HG03159 (cell line): ENCODE measurements around the gene KLHL22.
"Not testable (repeated sequence)": the region's sequence is repeated elsewhere in the genome, so short reads cannot be mapped to it uniquely, and the experiment has no call there.

Experiments used
- ATAC-seq: cut with Tn5 transposase; IDR thresholded peaks from one replicate; pipeline ENCODE4 v1.9.1; 2021; ENCODE audit warnings: mild to moderate bottlenecking, moderate library complexity; ENCODE audit not compliant: unreplicated experiment

KLHL22 gene

DNA sequence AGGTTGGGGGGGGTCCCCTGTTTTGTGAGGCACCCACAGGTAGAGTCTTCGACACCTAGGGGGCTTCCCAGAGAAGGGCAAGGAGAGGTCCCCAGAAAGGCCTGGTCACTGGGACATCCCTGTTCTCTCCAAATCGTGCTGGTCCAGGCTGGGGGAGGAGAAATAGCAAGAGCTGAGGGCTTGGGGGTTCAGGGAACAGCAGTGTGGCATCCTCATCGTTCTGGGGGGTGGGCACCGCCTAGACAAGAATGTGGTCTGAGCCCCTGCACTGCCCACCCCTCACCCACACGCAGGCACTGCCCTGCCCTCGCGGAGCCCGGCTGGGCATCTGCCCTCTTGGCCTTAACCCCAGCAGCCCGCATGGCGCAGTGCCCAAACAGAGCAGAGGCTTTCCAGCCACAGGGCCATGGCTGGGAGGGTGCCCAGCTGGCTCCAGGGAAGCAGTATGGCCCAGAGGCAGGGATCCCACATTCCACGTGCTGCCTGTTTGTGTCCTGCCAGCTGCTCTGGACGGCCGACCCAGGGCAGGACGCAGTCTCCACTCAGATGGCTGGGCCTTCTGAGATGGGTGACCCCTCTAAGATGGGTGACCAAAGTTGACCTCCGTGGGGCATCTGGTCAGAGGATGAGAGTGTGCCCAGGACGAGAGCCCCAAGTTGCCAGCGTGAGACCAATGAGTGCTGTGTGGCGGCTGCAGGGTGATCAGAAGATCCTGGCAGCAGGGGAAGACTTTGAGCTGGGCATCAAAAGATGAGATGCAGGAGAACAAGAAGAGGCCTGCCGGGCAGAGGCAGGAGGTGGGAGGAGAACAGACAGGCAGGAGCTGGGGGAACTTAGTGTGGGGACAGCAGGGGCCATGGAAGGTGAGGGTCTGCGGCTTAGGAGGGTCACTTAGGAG is 72.3 kb downstream of the KLHL22 start:
- ATAC-seq, result no peak

DNA sequence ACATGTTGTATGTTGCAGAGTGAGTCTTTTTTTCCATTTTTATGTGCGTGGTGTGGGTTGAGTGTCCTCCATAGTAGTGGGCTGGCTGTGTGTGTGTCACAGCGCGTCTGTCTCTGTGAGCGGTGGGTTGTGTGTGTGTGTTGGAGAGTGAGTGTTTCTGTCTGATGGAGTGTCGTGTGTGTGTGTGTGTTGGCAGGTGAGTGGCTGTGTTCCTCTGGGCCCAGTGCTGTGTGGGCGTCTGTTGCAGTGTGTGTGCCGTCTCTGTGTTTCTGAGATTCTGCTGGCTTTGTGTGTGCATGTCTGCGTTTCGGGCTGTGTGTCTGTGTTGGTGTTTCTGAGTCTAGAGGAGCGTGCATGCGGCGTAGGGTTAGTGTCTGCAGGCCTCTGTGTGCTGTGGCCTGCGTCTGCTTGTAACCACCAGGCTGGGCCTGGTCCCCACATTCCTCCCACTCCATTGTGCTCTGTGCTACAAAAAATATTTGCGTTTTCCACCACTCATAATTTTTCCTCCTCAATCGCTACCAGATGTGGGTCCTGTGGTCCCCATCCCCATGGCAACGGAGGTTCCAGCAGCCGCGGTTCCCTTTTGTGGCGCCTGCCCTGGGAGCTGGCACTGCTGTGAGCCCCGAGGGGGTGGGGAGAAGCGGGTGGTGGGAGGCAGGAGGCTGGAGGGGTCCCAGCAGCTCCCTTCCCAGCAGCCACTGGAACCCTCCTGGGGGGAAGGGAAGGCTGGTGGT is 73.2 kb downstream of the KLHL22 start:
- ATAC-seq, result no peak

DNA sequence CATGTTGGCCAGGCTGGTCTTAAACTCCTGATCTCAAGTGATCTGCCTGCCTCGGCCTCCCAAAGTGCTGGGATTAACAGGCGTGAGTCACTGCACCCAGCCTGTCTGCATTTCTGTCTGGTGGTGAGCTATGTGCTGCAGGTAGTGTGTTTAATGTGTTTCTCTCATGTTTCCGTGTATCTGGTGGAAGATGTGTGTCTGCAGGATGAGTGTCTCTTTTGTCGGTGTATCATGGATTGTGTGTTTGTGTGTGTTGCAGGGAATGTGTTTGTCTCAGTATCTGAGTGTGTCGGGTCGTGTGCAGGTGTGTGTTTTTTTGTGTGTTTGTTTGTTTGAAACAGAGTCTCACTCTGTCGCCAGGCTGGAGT is 74.1 kb downstream of the KLHL22 start:
- ATAC-seq, result no peak

DNA sequence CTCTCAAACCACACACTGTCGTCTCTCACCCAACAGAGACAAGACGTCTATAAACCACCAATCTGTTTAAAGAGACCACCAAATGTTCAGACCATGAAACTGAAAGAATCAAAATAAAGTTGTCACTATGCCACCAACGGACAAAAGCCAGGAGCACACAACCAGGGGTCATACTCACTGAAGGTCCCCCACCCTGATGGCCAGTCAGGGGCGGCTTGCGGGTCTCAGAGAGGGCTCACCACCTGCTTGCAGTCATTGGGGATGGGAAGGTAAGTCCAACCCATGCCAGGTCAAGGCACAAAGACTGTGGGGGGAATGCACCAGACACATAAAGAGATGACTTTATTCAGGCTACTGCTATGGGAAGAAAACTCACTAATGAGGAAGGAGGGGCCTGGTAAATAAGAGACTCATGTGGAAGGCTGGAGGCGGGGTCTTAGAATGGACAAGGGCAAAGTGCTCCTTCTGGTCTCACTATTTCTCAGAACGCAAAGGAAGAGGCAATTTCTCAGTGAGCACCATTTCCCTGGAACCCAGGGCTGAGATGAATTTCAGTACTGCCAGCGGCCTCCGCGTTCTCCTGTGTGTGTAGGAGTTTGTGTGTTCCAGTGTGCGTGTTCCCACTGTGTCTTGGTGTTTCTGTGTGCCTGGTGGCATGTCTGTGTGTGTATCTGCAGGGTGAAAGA is 75.3 kb downstream of the KLHL22 start:
- ATAC-seq, result no peak

DNA sequence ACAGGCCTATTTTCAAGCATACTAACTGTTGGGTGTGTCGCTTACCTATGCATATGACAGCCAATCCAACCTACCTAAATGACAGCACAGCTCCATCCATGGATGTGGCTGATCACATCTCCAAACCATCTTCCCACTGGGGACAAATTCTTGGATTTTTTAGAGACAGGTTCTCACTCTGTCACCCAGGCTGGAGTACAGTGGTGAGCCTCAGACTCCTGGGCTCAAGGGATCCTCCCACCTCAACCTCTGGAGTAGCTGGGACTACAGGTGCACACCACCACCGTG is 76.0 kb downstream of the KLHL22 start:
- no peak for ATAC-seq

GRCh38 chr22:20418211-20418788 is 77.3 kb downstream of the KLHL22 start:
- ATAC-seq, result no peak

GRCh38 chr22:20415699-20416098 is 79.9 kb downstream of the KLHL22 start:
- not testable (repeated sequence) for ATAC-seq

GRCh38 chr22:20415241-20415640 is 80.4 kb downstream of the KLHL22 start:
- not testable (repeated sequence) for ATAC-seq

DNA sequence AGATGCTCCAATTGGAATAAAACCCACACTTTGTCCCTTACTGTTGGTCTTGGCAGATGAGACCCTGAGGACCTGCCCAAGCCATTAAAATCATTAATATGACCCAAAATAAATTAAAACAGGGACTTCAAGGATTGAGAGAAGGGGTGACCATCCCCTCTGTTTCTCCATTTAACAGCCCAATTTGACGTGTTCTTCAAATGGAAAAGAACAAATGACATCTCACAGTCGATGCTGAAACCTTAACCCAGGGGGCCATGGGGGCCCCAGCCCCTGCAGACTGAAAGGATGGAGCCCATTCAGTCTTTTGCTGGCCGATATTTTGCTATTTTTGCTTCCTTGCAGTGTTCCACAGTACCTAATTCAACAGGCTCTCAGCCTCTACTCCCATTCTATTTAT is 81.1 kb downstream of the KLHL22 start:
- ATAC-seq, result no peak

GRCh38 chr22:20414059-20414440 is 81.5 kb downstream of the KLHL22 start:
- no peak for ATAC-seq

DNA sequence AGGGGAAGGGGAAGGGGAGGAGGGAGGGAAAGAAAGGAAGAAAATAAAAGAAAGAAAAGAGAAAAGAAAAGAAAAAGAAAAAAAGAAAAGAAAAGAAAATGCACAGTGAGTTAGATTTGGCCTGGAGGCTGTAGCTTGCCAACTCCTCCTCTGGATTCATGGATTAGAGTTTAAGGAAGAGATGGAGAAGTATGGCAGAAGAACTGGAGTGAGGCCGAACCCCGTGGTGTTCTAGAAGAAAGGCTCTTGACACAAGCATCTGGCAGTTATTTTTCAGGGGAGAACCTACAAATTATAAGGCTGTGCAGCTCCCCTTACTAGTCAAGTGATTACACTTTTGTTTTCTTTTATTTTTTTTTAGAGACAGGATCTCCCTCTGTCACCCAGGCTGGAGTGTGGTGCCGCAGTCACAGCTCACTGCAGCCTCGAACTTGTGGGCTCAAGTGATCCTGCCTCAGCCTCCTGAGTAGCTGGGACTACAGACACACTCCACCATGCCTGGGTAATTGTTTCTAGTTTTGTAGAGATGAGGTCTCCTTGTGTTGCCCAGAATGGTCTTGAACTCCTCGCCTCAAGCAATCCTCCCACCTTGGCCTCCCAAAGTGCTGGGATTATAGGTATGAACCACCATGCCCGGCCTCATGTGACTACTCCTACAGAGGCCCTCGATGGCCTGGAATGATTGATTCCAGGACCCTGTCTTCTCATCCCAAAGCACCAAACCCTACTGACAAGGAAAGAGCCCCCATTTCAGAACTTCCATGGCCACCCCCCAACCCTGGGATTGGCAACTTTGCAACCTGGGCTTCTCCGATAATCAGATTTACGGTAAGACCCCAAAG is 82.2 kb downstream of the KLHL22 start:
- no peak for ATAC-seq

DNA sequence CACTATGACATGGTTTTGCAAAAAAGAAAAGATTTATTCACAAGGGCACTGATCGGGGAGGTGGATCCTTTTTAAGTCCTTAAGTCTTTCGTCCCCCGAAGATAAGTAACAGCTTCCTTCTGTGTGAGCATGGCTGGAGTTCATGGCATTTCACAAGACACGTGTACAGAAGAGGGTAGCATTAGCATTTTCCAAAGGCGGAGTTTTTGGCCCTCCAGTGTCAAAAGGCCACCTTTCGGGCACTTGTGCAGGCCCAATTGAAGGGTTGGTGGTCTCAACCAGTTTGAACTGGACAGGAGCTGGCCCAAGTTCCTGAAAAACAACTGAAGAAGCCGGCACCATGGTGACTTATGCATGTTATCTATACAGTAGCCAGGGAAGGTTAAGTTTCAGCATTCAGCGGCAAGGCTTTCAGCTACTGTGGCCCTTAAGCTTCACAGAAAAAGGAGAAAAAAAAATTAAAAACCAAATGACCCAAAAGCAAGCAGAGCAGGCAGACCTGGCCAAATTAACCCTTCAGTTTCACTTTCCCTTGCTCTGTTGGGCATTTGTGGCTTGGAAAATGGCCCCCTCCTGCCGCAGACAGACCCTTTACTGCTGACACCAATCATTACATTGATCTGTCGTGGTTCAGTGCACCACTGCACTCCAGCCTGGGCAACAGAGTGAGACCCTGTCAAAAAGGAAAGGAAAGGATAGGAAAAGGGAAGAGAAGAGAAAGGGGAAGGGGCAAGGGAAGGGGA is 83.0 kb downstream of the KLHL22 start:
- ATAC-seq, result no peak

DNA sequence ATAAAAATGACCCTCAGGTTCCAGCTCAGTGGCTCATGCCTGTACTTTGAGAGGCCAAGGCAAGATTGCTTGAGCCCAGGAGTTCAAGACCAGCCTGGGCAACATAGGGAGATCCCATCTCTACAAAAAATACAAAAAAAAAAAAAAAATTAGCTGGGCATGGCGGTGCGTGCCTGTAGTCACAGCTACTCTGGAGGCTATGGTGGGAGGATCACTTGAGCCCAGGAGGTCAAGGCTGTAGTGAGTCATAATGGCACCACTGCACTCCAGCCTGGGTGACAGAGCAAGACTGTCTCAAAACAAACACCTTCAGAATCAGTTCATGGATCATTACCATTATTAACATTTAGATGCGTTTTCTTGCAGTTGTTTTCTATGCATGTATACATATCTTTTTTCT is 86.2 kb downstream of the KLHL22 start:
- ATAC-seq, result not testable (repeated sequence)

DNA sequence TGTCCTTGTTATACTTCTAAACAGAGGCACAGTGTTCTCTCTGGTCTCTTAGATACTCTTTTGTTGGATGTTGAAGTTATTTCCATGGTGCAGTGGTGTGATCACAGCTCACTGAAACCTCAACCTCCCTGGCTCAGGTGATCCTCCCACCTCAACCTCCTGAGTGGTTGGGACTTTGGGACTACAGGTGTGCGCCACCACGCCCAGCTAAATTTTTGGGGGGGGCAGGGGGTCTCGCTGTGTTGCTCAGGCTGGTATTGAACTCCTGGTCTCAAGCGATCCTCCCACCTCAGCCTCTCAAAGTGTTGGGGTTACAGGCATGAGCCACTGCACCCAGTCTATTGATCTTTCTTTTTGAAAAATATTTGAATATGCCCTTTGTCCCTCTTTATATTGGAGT is 86.7 kb downstream of the KLHL22 start:
- ATAC-seq, result no peak

DNA sequence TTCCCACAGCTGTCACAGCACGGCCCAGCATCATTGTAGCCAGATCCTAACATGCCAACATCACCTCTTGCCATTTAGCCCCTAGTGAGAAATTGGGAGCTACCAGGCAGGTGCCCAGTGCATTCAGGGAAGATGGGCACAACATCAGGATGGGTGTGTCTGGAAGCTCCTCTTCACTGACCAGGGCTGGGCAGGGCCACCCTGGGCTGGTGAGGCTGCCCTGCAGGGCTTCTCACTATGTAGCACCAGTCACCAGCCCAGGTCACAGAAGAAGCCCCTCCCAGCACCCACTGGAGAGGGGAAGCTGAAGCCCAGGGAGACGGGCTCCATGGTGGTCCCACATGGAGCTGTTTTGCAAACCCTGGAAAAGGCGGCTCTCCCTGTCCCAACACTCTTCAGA is 87.8 kb downstream of the KLHL22 start:
- no peak for ATAC-seq

- ATAC-seq, result no peak
These were observed 88.7 kb downstream of the KLHL22 start for GRCh38 chr22:20406686-20407408.

- ATAC-seq, result no peak
These were observed 89.5 kb downstream of the KLHL22 start for GRCh38 chr22:20405931-20406685.

DNA sequence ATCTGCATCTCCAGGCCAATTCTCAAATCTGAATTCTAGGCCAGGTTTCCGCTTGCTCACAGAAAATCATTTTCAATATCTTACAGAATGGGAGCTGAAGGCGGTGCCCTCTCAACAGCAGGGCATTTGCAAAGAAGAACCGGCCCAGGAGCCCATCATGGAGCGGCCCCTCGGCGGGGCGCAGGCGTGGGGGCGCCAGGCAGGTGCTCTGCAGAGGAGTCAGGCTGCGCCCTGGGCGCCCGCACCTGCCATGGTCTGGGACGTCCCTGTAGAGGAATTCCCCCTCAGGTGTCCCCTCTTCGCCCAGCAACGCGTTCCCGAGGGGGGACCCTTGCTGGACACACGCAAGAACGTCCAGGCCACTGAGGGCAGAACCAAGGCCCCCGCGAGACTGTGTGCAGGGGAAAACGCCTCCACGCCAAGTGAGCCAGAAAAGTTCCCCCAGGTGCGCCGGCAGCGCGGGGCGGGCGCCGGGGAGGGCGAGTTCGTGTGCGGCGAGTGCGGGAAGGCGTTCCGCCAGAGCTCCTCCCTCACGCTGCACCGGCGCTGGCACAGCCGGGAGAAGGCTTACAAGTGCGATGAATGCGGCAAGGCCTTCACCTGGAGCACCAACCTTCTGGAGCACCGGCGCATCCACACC is 90.2 kb downstream of the KLHL22 start:
- no peak for ATAC-seq
